Activated naive CD8-positive, alpha-beta T cell (primary cell): ENCODE measurements around the gene EXOC3L1.

Source experiments
- H3K27ac Mint-ChIP-seq: one replicate; pipeline ENCODE4 v1.8.0; 2021; ENCODE audit warnings: mixed read lengths
- H3K27me3 Mint-ChIP-seq: one replicate; pipeline ENCODE4 v1.8.0; 2021; ENCODE audit warnings: mixed read lengths
- H3K36me3 Mint-ChIP-seq: one replicate; pipeline ENCODE4 v1.8.0; 2021; ENCODE audit warnings: mixed read lengths
- H3K4me1 Mint-ChIP-seq: one replicate; pipeline ENCODE4 v1.8.0; 2021; ENCODE audit warnings: low read depth, mixed read lengths
- H3K4me3 Mint-ChIP-seq: one replicate; pipeline ENCODE4 v1.8.0; 2021; ENCODE audit warnings: mild to moderate bottlenecking, mixed read lengths
- H3K9me3 Mint-ChIP-seq: one replicate; pipeline ENCODE4 v1.8.0; 2021; ENCODE audit warnings: low read depth, mixed read lengths

The EXOC3L1 gene

GRCh38 chr16:67147437-67148140 is 42.3 kb downstream of the EXOC3L1 start:
- Mint-ChIP-seq H3K27ac (no peak overlapping the region), H3K36me3 (peaks cover 23% of the 10 kb centered on the region), H3K4me3 (no peak overlapping the region), H3K4me1 (peaks cover 3% of the 10 kb centered on the region), H3K27me3 (peaks cover 3% of the 10 kb centered on the region), H3K9me3 (no peaks in the 10 kb centered on the region)

DNA sequence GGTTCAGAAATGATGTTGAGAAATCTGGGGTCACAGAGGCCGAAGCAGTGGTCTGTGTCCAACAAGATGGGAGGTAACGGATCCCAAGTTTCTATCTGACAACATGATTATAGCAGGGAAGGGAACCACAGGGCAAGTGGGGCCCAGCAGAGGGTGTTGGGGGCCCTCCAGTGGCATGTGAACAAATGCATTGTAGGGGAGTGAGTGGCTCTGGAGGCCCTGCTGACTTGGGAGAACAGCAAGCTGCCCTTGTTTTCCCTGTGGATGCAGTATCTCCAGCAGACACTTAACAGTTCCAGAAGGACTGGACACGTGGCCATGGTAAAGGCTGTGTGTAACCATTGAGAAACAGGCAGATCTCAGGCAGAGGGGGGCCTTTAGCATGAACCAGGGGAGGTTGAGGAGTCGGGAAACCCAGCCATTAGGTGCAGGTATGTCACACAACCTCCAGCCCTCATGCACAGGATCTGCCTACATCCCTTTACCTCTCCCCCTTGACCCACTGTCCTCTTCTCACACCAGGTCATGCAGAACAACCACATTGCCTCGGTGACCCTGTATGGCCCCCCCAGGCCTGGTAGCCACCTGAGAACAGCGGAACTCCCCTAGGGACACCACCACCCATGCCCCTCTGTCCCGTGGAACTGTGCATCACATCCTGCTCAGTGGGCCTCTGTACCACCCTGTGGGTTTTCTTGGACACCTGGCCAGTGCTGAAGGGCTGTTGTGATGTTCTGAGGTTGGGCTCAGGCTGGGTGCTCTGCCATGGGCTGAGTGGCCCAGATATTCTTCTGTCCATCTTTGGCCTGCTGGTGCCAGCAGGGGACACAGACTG is 43.2 kb downstream of the EXOC3L1 start:
- no peaks in the 10 kb centered on the region for H3K9me3 Mint-ChIP-seq
- no peak overlapping the region for H3K27ac Mint-ChIP-seq
- H3K27me3 Mint-ChIP-seq, result peaks cover 3% of the 10 kb centered on the region
- H3K4me3 Mint-ChIP-seq, result no peak overlapping the region
- peaks cover 23% of the 10 kb centered on the region for H3K36me3 Mint-ChIP-seq
- peaks cover 2% of the 10 kb centered on the region for H3K4me1 Mint-ChIP-seq

- no peaks in the 10 kb centered on the region for H3K4me1 Mint-ChIP-seq
- H3K27me3 Mint-ChIP-seq, result no peaks in the 10 kb centered on the region
- no peaks in the 10 kb centered on the region for H3K9me3 Mint-ChIP-seq
- no peak overlapping the region for H3K27ac Mint-ChIP-seq
- no peak overlapping the region for H3K4me3 Mint-ChIP-seq
- peaks cover 27% of the 10 kb centered on the region for H3K36me3 Mint-ChIP-seq
Observed at GRCh38 chr16:67145746-67146145, 44.2 kb downstream of the EXOC3L1 start.

DNA sequence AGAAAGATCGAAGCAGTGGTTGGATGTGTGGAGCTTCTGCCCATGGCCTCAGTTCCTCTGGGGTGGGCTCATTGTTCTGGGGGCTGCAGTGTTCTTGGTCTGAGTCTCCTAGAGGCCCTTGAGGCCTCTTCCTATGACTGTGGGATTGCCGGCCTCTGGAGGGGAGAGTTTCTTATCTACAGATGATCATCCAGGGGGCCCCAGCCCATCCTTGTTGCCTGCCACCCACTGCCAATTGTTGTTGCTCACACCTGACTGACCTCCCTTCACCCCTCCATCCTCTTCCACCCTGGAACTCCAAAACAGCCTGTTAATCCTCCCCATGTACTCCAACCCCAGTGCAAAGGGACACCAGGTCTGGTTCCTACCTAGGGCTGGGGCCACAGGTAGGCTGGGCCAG is 45.0 kb downstream of the EXOC3L1 start:
- Mint-ChIP-seq H3K27me3 (no peaks in the 10 kb centered on the region), H3K27ac (no peak overlapping the region), H3K9me3 (no peaks in the 10 kb centered on the region), H3K36me3 (peaks cover 34% of the 10 kb centered on the region), H3K4me3 (no peak overlapping the region), H3K4me1 (no peaks in the 10 kb centered on the region)

- H3K36me3 Mint-ChIP-seq, result peaks cover 32% of the 10 kb centered on the region
- H3K4me3 Mint-ChIP-seq, result no peak overlapping the region
- no peaks in the 10 kb centered on the region for H3K4me1 Mint-ChIP-seq
- no peaks in the 10 kb centered on the region for H3K9me3 Mint-ChIP-seq
- H3K27me3 Mint-ChIP-seq, result no peaks in the 10 kb centered on the region
- no peak overlapping the region for H3K27ac Mint-ChIP-seq
Observed at GRCh38 chr16:67142342-67142741, 47.6 kb downstream of the EXOC3L1 start.

GRCh38 chr16:67141391-67141790 is 48.5 kb downstream of the EXOC3L1 start:
- no peak overlapping the region for H3K4me3 Mint-ChIP-seq
- no peaks in the 10 kb centered on the region for H3K4me1 Mint-ChIP-seq
- H3K27ac Mint-ChIP-seq, result no peak overlapping the region
- peaks cover 31% of the 10 kb centered on the region for H3K36me3 Mint-ChIP-seq
- H3K9me3 Mint-ChIP-seq, result no peaks in the 10 kb centered on the region
- no peaks in the 10 kb centered on the region for H3K27me3 Mint-ChIP-seq

- Mint-ChIP-seq H3K27me3 (no peaks in the 10 kb centered on the region), H3K36me3 (peaks cover 17% of the 10 kb centered on the region), H3K4me3 (no peak overlapping the region), H3K9me3 (no peaks in the 10 kb centered on the region), H3K27ac (no peak overlapping the region), H3K4me1 (no peaks in the 10 kb centered on the region)
Observed at GRCh38 chr16:67137605-67138004, 52.3 kb downstream of the EXOC3L1 start.
